GM19240 (cell line): ENCODE measurements around the gene TAS2R20.

Experiments used
- DNase-seq: peaks from one replicate; pipeline ENCODE4 v3.0.0; 2011; ENCODE audit warnings: low spot score; ENCODE audit not compliant: insufficient read length

The TAS2R20 gene

GRCh38 chr12:10959804-10960203 is 38.3 kb downstream of the TAS2R20 start:
- no peak for DNase-seq

DNA sequence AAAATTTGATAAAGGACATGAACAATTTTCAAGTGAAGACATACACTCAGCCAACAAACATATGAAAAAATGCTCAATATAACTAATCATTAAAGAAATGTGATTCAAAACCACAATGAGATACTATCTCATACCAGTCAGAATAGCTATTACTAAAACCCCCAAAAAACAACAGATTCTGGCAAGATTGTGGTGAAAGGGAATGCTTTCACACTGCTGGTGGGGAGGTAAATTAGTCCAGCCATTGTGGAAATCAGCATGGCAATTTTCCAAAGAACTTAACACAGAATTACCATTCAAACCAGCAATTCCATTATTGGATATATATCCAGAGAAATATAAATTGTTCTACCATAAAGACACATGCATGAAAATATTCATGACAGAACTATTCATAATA is 40.4 kb downstream of the TAS2R20 start:
- no peak for DNase-seq

GRCh38 chr12:10956085-10956484 is 42.0 kb downstream of the TAS2R20 start:
- DNase-seq: no peak

GRCh38 chr12:10952645-10953044 is 45.5 kb downstream of the TAS2R20 start:
- no peak for DNase-seq
